Left lung (tissue), 10 donors: ENCODE measurements around the gene LRPAP1. TPM values are rescaled to one million over a fixed set of nuclear protein-coding genes. Genes with fewer than 3 reads are reported as not detected.

ENCODE experiments used
- ATAC-seq: fragments of 200-7000 bp; cut with Tn5 transposase; one replicate; pipeline ENCODE4 v1.9.1; 2020; ENCODE audit warnings: moderate library complexity
- DNase-seq, 4 donors: peaks; one replicate each; pipeline ENCODE4 v3.0.0-alpha.2; 2013 to 2020
- H3K27ac ChIP-seq, 2 donors: fragments of 200-600 bp; sonication (generic) in 1 of 2; one replicate each; pipeline versions ENCODE4 v1.5.0 to v1.8.0; 2020 to 2021
- H3K27me3 ChIP-seq, 2 donors: fragments of 200-600 bp; sonication (generic) in 1 of 2; one replicate each; pipeline versions ENCODE4 v1.5.0 to v1.8.0; 2020 to 2021
- H3K36me3 ChIP-seq, 2 donors: fragments of 200-600 bp; sonication (generic) in 1 of 2; one replicate each; pipeline versions ENCODE4 v1.5.0 to v1.8.0; 2020 to 2021
- H3K4me1 ChIP-seq, 2 donors: fragments of 200-600 bp; one replicate each; pipeline ENCODE4 v1.8.0; 2021
- H3K4me3 ChIP-seq, 2 donors: fragments of 200-600 bp; sonication (generic) in 1 of 2; one replicate each; pipeline versions ENCODE4 v1.5.0 to v1.8.0; 2020 to 2021; ENCODE audit warnings: mild to moderate bottlenecking in 1 of 2
- H3K9me3 ChIP-seq, 2 donors: fragments of 200-600 bp; sonication (generic) in 1 of 2; one replicate each; pipeline versions ENCODE4 v1.5.0 to v1.8.0; 2020 to 2021
- CTCF ChIP-seq, 2 donors: fragments of 200-600 bp; sonication (generic) in 1 of 2; IDR thresholded peaks; one replicate each; pipeline versions ENCODE4 v1.5.0 to v1.8.0; 2021; ENCODE audit warnings: antibody characterized with exemption in 2 of 2
- intact Hi-C, 2 donors: fragments of 100-400 bp; cut with DNase I; formaldehyde crosslinking; loops; one replicate each; pipeline versions ENCODE4 v1.11.2 to v1.14.2; 2022
- polyA plus RNA-seq, 6 donors: library from polyadenylated mRNA; unstranded; fragments of 120-200 nt; gene quantifications; one replicate each; pipeline ENCODE4 v1.2.1, GENCODE V29; 2013; ENCODE audit not compliant: insufficient read length in 6 of 6
- total RNA-seq, 2 donors: library from RNA; stranded (reverse); fragmentation: NEBNext Ultra II Directional; extraction: Animal tissue kit (Norgen Biotek cat#: 25700); gene quantifications; one replicate each; pipeline ENCODE4 v1.2.1, GENCODE V29; 2021
- donor health status: DM: no; HTN: yes; CAD: no.
- donor health status: DM: no; HTN: no; CAD: no.

LRPAP1 gene
- total and polyA plus RNA-seq, 8 donors: 95.9 to 218 (median 112) TPM

GRCh38 chr4:3481783-3482393 is 50.3 kb downstream of the LRPAP1 start:
- H3K4me1 ChIP-seq: peaks cover 0 to 13% of the 10 kb centered on the region in 2 donors
- peaks cover 6 to 96% of the 10 kb centered on the region in 2 donors for H3K27me3 ChIP-seq
- H3K36me3 ChIP-seq: no peaks in the 10 kb centered on the region
- intact Hi-C loops: no loop called here
- H3K4me3 ChIP-seq: no peak overlapping the region
- no peaks in the 10 kb centered on the region for H3K9me3 ChIP-seq
- H3K27ac ChIP-seq: no peak overlapping the region
- ATAC-seq (no peak), DNase-seq (peak in 1 of 4 donors; percentile 45)
- no peak for TF ChIP-seq CTCF (IDR thresholded peaks at IDR 0.05)

GRCh38 chr4:3481113-3481531 is 51.1 kb downstream of the LRPAP1 start:
- Histone ChIP-seq H3K36me3 (no peaks in the 10 kb centered on the region), H3K4me3 (no peak overlapping the region), H3K4me1 (peaks cover 0 to 13% of the 10 kb centered on the region in 2 donors), H3K9me3 (no peaks in the 10 kb centered on the region), H3K27me3 (peaks cover 6 to 93% of the 10 kb centered on the region in 2 donors), H3K27ac (no peak overlapping the region)
- TF ChIP-seq CTCF (IDR thresholded peaks at IDR 0.05): no peak
- ATAC-seq: peak; percentile 7
- DNase-seq: peak in 1 of 4 donors; percentile 51
- intact Hi-C loops: no loop called here

- intact Hi-C loops: no loop called here
- ATAC-seq: peak; percentile 79
- no peak overlapping the region for H3K27ac ChIP-seq
- H3K9me3 ChIP-seq: no peaks in the 10 kb centered on the region
- TF ChIP-seq CTCF (IDR thresholded peaks at IDR 0.05): peak; percentile 99 to 100
- H3K36me3 ChIP-seq: no peaks in the 10 kb centered on the region
- H3K4me3 ChIP-seq: no peak overlapping the region
- DNase-seq: peak; percentile 57 to 95 (median 80)
- peaks cover 6 to 91% of the 10 kb centered on the region in 2 donors for H3K27me3 ChIP-seq
- H3K4me1 ChIP-seq: peaks cover 0 to 13% of the 10 kb centered on the region in 2 donors
Observed at GRCh38 chr4:3480528-3481112, 51.6 kb downstream of the LRPAP1 start.

GRCh38 chr4:3479358-3480101 is 52.7 kb downstream of the LRPAP1 start:
- no peak for ATAC-seq
- H3K9me3 ChIP-seq: no peaks in the 10 kb centered on the region
- H3K4me3 ChIP-seq: no peak overlapping the region
- peak in 1 of 4 donors; percentile 80 for DNase-seq
- H3K4me1 ChIP-seq: peaks cover 0 to 2% of the 10 kb centered on the region in 2 donors
- H3K27me3 ChIP-seq: peaks cover 0 to 86% of the 10 kb centered on the region in 2 donors
- no peaks in the 10 kb centered on the region for H3K36me3 ChIP-seq
- intact Hi-C loops: no loop called here
- no peak for TF ChIP-seq CTCF (IDR thresholded peaks at IDR 0.05)
- no peak overlapping the region for H3K27ac ChIP-seq
